Mononuclear cell (primary cell): ENCODE measurements around the gene KIFC1. TPM values are rescaled to one million over a fixed set of nuclear protein-coding genes. Genes with fewer than 3 reads are reported as not detected.
A peak's percentile ranks its signal among the peaks of the same experiment; 100 is the strongest.
"Not testable (repeated sequence)": the region's sequence is repeated elsewhere in the genome, so short reads cannot be mapped to it uniquely, and the experiment has no call there.

Experiments used
- H3K27me3 ChIP-seq: 2 replicates; pipeline ENCODE4 v1.6.0; 2011; ENCODE audit warnings: low read length, control low read depth; ENCODE audit not compliant: insufficient read depth
- H3K4me1 ChIP-seq: 2 replicates; pipeline ENCODE4 v1.5.1; 2011; ENCODE audit warnings: mild to moderate bottlenecking, low read length, control low read depth; ENCODE audit not compliant: insufficient read depth
- H3K4me3 ChIP-seq: 2 replicates; pipeline ENCODE4 v1.5.1; 2011; ENCODE audit warnings: mild to moderate bottlenecking, low read length, moderate library complexity
- H3K9me3 ChIP-seq: 2 replicates; pipeline ENCODE4 v1.5.1; 2011; ENCODE audit warnings: low read depth, mild to moderate bottlenecking, control low read depth, low read length
- total RNA-seq: library from RNA; depleted of rRNA; stranded (reverse); fragments of >200 nt; gene quantifications from one replicate; pipeline ENCODE4 v1.2.3, GENCODE V29; 2012

The KIFC1 gene
- total RNA-seq, 1 donor = 0.94 TPM

- Histone ChIP-seq H3K4me1 (no peaks in the 10 kb centered on the region), H3K4me3 (no peak overlapping the region), H3K9me3 (no peaks in the 10 kb centered on the region), H3K27me3 (no peaks in the 10 kb centered on the region)
Measured at GRCh38 chr6:33367009-33367714, 24.5 kb upstream of the KIFC1 start.

GRCh38 chr6:33367715-33368025 is 24.0 kb upstream of the KIFC1 start:
- not testable (repeated sequence) for H3K27me3 ChIP-seq, H3K4me3 ChIP-seq, H3K4me1 ChIP-seq, H3K9me3 ChIP-seq

- not testable (repeated sequence) for H3K9me3 ChIP-seq, H3K27me3 ChIP-seq, H3K4me3 ChIP-seq
- peaks cover 44% of the 10 kb centered on the region for H3K4me1 ChIP-seq
Measured at GRCh38 chr6:33371901-33372300, 19.7 kb upstream of the KIFC1 start.

GRCh38 chr6:33372526-33373123 is 19.0 kb upstream of the KIFC1 start:
- Histone ChIP-seq H3K27me3 (no peaks in the 10 kb centered on the region), H3K9me3 (no peaks in the 10 kb centered on the region), H3K4me1 (peaks cover 44% of the 10 kb centered on the region), H3K4me3 (no peak overlapping the region)

GRCh38 chr6:33373960-33374910 is 17.4 kb upstream of the KIFC1 start:
- Histone ChIP-seq H3K9me3 (no peaks in the 10 kb centered on the region), H3K27me3 (no peaks in the 10 kb centered on the region), H3K4me1 (peaks cover 44% of the 10 kb centered on the region), H3K4me3 (no peak overlapping the region)

GRCh38 chr6:33375143-33375671 is 16.4 kb upstream of the KIFC1 start:
- Histone ChIP-seq H3K4me1 (peaks cover 44% of the 10 kb centered on the region), H3K4me3 (no peak overlapping the region), H3K27me3 (no peaks in the 10 kb centered on the region), H3K9me3 (no peaks in the 10 kb centered on the region)

- Histone ChIP-seq H3K27me3 (no peaks in the 10 kb centered on the region), H3K9me3 (no peaks in the 10 kb centered on the region), H3K4me3 (no peak overlapping the region), H3K4me1 (peaks cover 44% of the 10 kb centered on the region)
Measured at GRCh38 chr6:33377171-33377570, 14.5 kb upstream of the KIFC1 start.

GRCh38 chr6:33379184-33379583 is 12.4 kb upstream of the KIFC1 start:
- not testable (repeated sequence) for H3K4me3 ChIP-seq, H3K27me3 ChIP-seq, H3K9me3 ChIP-seq
- H3K4me1 ChIP-seq = peaks cover 26% of the 10 kb centered on the region

GRCh38 chr6:33380272-33380981 is 11.2 kb upstream of the KIFC1 start:
- no peak overlapping the region for H3K4me3 ChIP-seq
- no peaks in the 10 kb centered on the region for H3K27me3 ChIP-seq
- peaks cover 14% of the 10 kb centered on the region for H3K4me1 ChIP-seq
- no peaks in the 10 kb centered on the region for H3K9me3 ChIP-seq

- no peak overlapping the region for H3K4me3 ChIP-seq
- H3K4me1 ChIP-seq = no peaks in the 10 kb centered on the region
- no peaks in the 10 kb centered on the region for H3K27me3 ChIP-seq
- H3K9me3 ChIP-seq = no peaks in the 10 kb centered on the region
Measured at GRCh38 chr6:33383427-33384185, 8.0 kb upstream of the KIFC1 start.

GRCh38 chr6:33384581-33385020 is 7.0 kb upstream of the KIFC1 start:
- Histone ChIP-seq H3K4me1 (no peaks in the 10 kb centered on the region), H3K9me3 (no peaks in the 10 kb centered on the region), H3K4me3 (no peak overlapping the region), H3K27me3 (no peaks in the 10 kb centered on the region)

- H3K4me1 ChIP-seq = peaks cover 32% of the 10 kb centered on the region
- H3K27me3 ChIP-seq = no peaks in the 10 kb centered on the region
- no peaks in the 10 kb centered on the region for H3K9me3 ChIP-seq
- no peak overlapping the region for H3K4me3 ChIP-seq
Measured at GRCh38 chr6:33390173-33390572, 1.4 kb upstream of the KIFC1 start.

- H3K9me3 ChIP-seq = no peaks in the 10 kb centered on the region
- H3K27me3 ChIP-seq = no peaks in the 10 kb centered on the region
- H3K4me1 ChIP-seq = peaks cover 32% of the 10 kb centered on the region
- peak overlapping the region; percentile 57 for H3K4me3 ChIP-seq
Measured at GRCh38 chr6:33390767-33391277, 801 bp upstream of the KIFC1 start.
